ENCODE measurements around the gene MRPL38.

DNA sequence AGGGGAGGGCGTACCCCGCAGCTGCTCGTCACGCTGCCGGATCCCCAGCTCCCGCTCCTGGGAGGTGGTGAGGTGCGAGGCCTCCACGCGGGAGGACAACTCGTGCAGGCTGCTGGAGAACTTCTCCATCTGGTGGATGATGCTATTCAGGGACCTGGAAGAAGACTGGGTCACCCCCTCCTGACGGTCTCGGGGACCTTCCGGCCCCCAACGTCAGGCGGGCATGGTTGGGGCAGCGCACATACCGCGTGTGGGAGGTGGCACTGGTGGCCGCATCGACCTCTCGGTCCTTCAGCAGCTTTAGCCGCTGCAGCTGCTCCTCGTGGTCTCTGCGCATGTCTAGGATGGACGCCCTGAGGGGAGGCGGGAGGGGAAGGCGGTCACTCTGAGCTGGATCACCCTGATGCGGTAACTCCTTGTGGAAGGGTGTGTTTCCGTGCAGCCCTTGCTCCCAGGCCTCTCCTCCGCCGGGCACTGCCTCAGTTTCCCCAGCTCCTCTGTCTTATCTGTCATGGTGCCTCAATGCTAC, 13.3 kb upstream of the MRPL38 start:
- no peak for TF ChIP-seq CTCF (IDR thresholded peaks at IDR 0.05)
- no peak for TF ChIP-seq POLR2A (IDR thresholded peaks at IDR 0.05)
- TF ChIP-seq POLR2AphosphoS5 (IDR thresholded peaks at IDR 0.05), result no peak

Data from suprapubic skin (tissue), 4 donors.